Activated T-helper 2 cell treated with anti-CD3 and anti-CD28 coated beads, Interferon-gamma antibody, Interleukin-2, Interleukin-4, amounts not matched to agents 10 μg/mL and 5 μg/mL and 100 μg/mL, durations not matched to agents 14 hours and 24 hours and 36 hours (primary cell): Measurements from ENCODE around the gene KIAA0513. TPM values are rescaled to one million over a fixed set of nuclear protein-coding genes. Genes with fewer than 3 reads are reported as not detected.
"Not testable (repeated sequence)": the region's sequence is repeated elsewhere in the genome, so short reads cannot be mapped to it uniquely, and the experiment has no call there.

Experiments
- DNase-seq: peaks from one replicate; pipeline ENCODE4 v3.0.0; 2021; ENCODE audit warnings: low spot score
- H3K27ac Mint-ChIP-seq: one replicate; pipeline ENCODE4 v1.8.0; 2021; ENCODE audit warnings: mixed read lengths
- H3K27me3 Mint-ChIP-seq: one replicate; pipeline ENCODE4 v1.8.0; 2021; ENCODE audit warnings: low read depth, mixed read lengths
- H3K36me3 Mint-ChIP-seq: one replicate; pipeline ENCODE4 v1.8.0; 2021; ENCODE audit warnings: low read depth, mixed read lengths
- H3K4me1 Mint-ChIP-seq: one replicate; pipeline ENCODE4 v1.8.0; 2021; ENCODE audit warnings: low read depth, mixed read lengths
- H3K4me3 Mint-ChIP-seq: one replicate; pipeline ENCODE4 v1.8.0; 2021; ENCODE audit warnings: low read depth, mild to moderate bottlenecking, moderate library complexity, mixed read lengths
- H3K9me3 Mint-ChIP-seq: one replicate; pipeline ENCODE4 v1.8.0; 2021; ENCODE audit warnings: mixed read lengths
- intact Hi-C: fragments of 100-400 bp; cut with micrococcal nuclease; formaldehyde crosslinking; loops from one replicate; pipeline ENCODE4 v1.15.1; 2023
- total RNA-seq: library from RNA; stranded (reverse); gene quantifications from 2 replicates; pipeline ENCODE4 v1.2.3, GENCODE V29; 2022

Gene KIAA0513
- total RNA-seq, 1 donor from 2014 or later, result 13.6 TPM

GRCh38 chr16:85113168-85113733 lies 85.7 kb downstream of the KIAA0513 start:
- H3K36me3 Mint-ChIP-seq, result no peaks in the 10 kb centered on the region
- no peaks in the 10 kb centered on the region for H3K27me3 Mint-ChIP-seq
- H3K9me3 Mint-ChIP-seq, result no peaks in the 10 kb centered on the region
- no peak overlapping the region for H3K27ac Mint-ChIP-seq
- no peak for DNase-seq
- no peak overlapping the region for H3K4me3 Mint-ChIP-seq
- peaks cover 3% of the 10 kb centered on the region for H3K4me1 Mint-ChIP-seq
- intact Hi-C loops, result loop anchor here (10.0 kb wide), 1 partner anchor 142 kb away; no protein-coding TSS in a partner anchor

GRCh38 chr16:85113913-85114312 lies 86.3 kb downstream of the KIAA0513 start:
- no peaks in the 10 kb centered on the region for H3K9me3 Mint-ChIP-seq
- H3K27ac Mint-ChIP-seq, result no peak overlapping the region
- H3K36me3 Mint-ChIP-seq, result no peaks in the 10 kb centered on the region
- intact Hi-C loops, result loop anchor here (10.0 kb wide), 1 partner anchor 141 kb away; no protein-coding TSS in a partner anchor
- no peak for DNase-seq
- peaks cover 3% of the 10 kb centered on the region for H3K4me1 Mint-ChIP-seq
- H3K4me3 Mint-ChIP-seq, result no peak overlapping the region
- no peaks in the 10 kb centered on the region for H3K27me3 Mint-ChIP-seq

- intact Hi-C loops, result loop anchor here (10.0 kb wide), 1 partner anchor 140 kb away; no protein-coding TSS in a partner anchor
Observed at GRCh38 chr16:85114909-85115567, 87.4 kb downstream of the KIAA0513 start.

GRCh38 chr16:85117418-85117817 lies 89.8 kb downstream of the KIAA0513 start:
- Mint-ChIP-seq H3K4me3 (no peak overlapping the region), H3K36me3 (no peaks in the 10 kb centered on the region), H3K27ac (no peak overlapping the region), H3K9me3 (no peaks in the 10 kb centered on the region), H3K4me1 (peaks cover 3% of the 10 kb centered on the region), H3K27me3 (no peaks in the 10 kb centered on the region)
- intact Hi-C loops, result loop anchor here (10.0 kb wide), 1 partner anchor 137 kb away; no protein-coding TSS in a partner anchor
- DNase-seq, result no peak

More at GRCh38 chr16:85114909-85115567, 87.4 kb downstream of the KIAA0513 start:
- no peaks in the 10 kb centered on the region for H3K36me3 Mint-ChIP-seq
- peak; percentile 65 for DNase-seq
- H3K4me1 Mint-ChIP-seq, result peaks cover 3% of the 10 kb centered on the region
- H3K27me3 Mint-ChIP-seq, result no peaks in the 10 kb centered on the region
- H3K9me3 Mint-ChIP-seq, result no peaks in the 10 kb centered on the region
- H3K4me3 Mint-ChIP-seq, result peak overlapping the region; percentile 32
- peak overlapping the region; percentile 64 for H3K27ac Mint-ChIP-seq

GRCh38 chr16:85120006-85120340 lies 92.4 kb downstream of the KIAA0513 start:
- H3K9me3 Mint-ChIP-seq, result no peaks in the 10 kb centered on the region
- peaks cover under 1% of the 10 kb centered on the region for H3K4me1 Mint-ChIP-seq
- DNase-seq, result no peak
- intact Hi-C loops, result no loop called here
- H3K27me3 Mint-ChIP-seq, result no peaks in the 10 kb centered on the region
- H3K4me3 Mint-ChIP-seq, result no peak overlapping the region
- H3K36me3 Mint-ChIP-seq, result no peaks in the 10 kb centered on the region
- H3K27ac Mint-ChIP-seq, result no peak overlapping the region

GRCh38 chr16:85123441-85123840 lies 95.8 kb downstream of the KIAA0513 start:
- H3K27me3 Mint-ChIP-seq, H3K27ac Mint-ChIP-seq, H3K4me3 Mint-ChIP-seq, intact Hi-C loops, H3K36me3 Mint-ChIP-seq, DNase-seq, H3K9me3 Mint-ChIP-seq: not testable (repeated sequence)
- H3K4me1 Mint-ChIP-seq, result peaks cover 11% of the 10 kb centered on the region

- H3K36me3 Mint-ChIP-seq, result no peaks in the 10 kb centered on the region
- peaks cover 11% of the 10 kb centered on the region for H3K4me1 Mint-ChIP-seq
- DNase-seq, result no peak
- intact Hi-C loops, result no loop called here
- H3K4me3 Mint-ChIP-seq, result no peak overlapping the region
- no peak overlapping the region for H3K27ac Mint-ChIP-seq
- H3K9me3 Mint-ChIP-seq, result no peaks in the 10 kb centered on the region
- no peaks in the 10 kb centered on the region for H3K27me3 Mint-ChIP-seq
Observed at GRCh38 chr16:85123891-85124635, 96.5 kb downstream of the KIAA0513 start.

GRCh38 chr16:85124636-85125346 lies 97.2 kb downstream of the KIAA0513 start:
- intact Hi-C loops, result no loop called here
- H3K9me3 Mint-ChIP-seq, result no peaks in the 10 kb centered on the region
- no peak for DNase-seq
- peaks cover 11% of the 10 kb centered on the region for H3K4me1 Mint-ChIP-seq
- no peak overlapping the region for H3K4me3 Mint-ChIP-seq
- no peaks in the 10 kb centered on the region for H3K27me3 Mint-ChIP-seq
- H3K36me3 Mint-ChIP-seq, result no peaks in the 10 kb centered on the region
- no peak overlapping the region for H3K27ac Mint-ChIP-seq

- no peak for DNase-seq
- intact Hi-C loops, result no loop called here
- peaks cover 11% of the 10 kb centered on the region for H3K4me1 Mint-ChIP-seq
- H3K27ac Mint-ChIP-seq, result no peak overlapping the region
- no peaks in the 10 kb centered on the region for H3K36me3 Mint-ChIP-seq
- H3K9me3 Mint-ChIP-seq, result no peaks in the 10 kb centered on the region
- no peaks in the 10 kb centered on the region for H3K27me3 Mint-ChIP-seq
- H3K4me3 Mint-ChIP-seq, result no peak overlapping the region
Observed at GRCh38 chr16:85125570-85126393, 98.2 kb downstream of the KIAA0513 start.

GRCh38 chr16:85126394-85126704 lies 98.8 kb downstream of the KIAA0513 start:
- intact Hi-C loops, result no loop called here
- no peaks in the 10 kb centered on the region for H3K9me3 Mint-ChIP-seq
- H3K36me3 Mint-ChIP-seq, result no peaks in the 10 kb centered on the region
- no peak overlapping the region for H3K27ac Mint-ChIP-seq
- no peak for DNase-seq
- no peak overlapping the region for H3K4me3 Mint-ChIP-seq
- H3K4me1 Mint-ChIP-seq, result peaks cover 11% of the 10 kb centered on the region
- no peaks in the 10 kb centered on the region for H3K27me3 Mint-ChIP-seq

- no peaks in the 10 kb centered on the region for H3K27me3 Mint-ChIP-seq
- H3K27ac Mint-ChIP-seq, result peak overlapping the region; percentile 40
- no peak for DNase-seq
- peaks cover 11% of the 10 kb centered on the region for H3K4me1 Mint-ChIP-seq
- no peak overlapping the region for H3K4me3 Mint-ChIP-seq
- intact Hi-C loops, result no loop called here
- no peaks in the 10 kb centered on the region for H3K36me3 Mint-ChIP-seq
- H3K9me3 Mint-ChIP-seq, result no peaks in the 10 kb centered on the region
Observed at GRCh38 chr16:85126705-85127378, 99.2 kb downstream of the KIAA0513 start.

GRCh38 chr16:85127379-85127723 lies 99.8 kb downstream of the KIAA0513 start:
- Mint-ChIP-seq H3K27me3 (no peaks in the 10 kb centered on the region), H3K36me3 (no peaks in the 10 kb centered on the region), H3K4me3 (no peak overlapping the region), H3K4me1 (peaks cover 11% of the 10 kb centered on the region), H3K9me3 (no peaks in the 10 kb centered on the region), H3K27ac (peak overlapping the region; percentile 40)
- intact Hi-C loops, result no loop called here
- no peak for DNase-seq
